Activated T-helper 17 cell treated with anti-CD3 and anti-CD28 coated beads, Interleukin-2, amount 50 U/mL, for 72 hours (primary cell): ENCODE data around the gene ARHGAP6. TPM values are rescaled to one million over a fixed set of nuclear protein-coding genes. Genes with fewer than 3 reads are reported as not detected.
"Not testable (repeated sequence)": the region's sequence is repeated elsewhere in the genome, so short reads cannot be mapped to it uniquely, and the experiment has no call there.

Experiments
- ATAC-seq: fragments of 150-1000 bp; cut with Tn5 transposase; replicated peaks from 2 replicates; pipeline ENCODE4 v1.10.0; 2021; ENCODE audit warnings: mild to moderate bottlenecking, moderate library complexity
- H3K27ac Mint-ChIP-seq: one replicate; pipeline ENCODE4 v1.8.0; 2022; ENCODE audit warnings: mixed read lengths
- H3K27me3 Mint-ChIP-seq: one replicate; pipeline ENCODE4 v1.8.0; 2022; ENCODE audit warnings: mixed read lengths
- H3K36me3 Mint-ChIP-seq: one replicate; pipeline ENCODE4 v1.8.0; 2022; ENCODE audit warnings: low read depth, mild to moderate bottlenecking, mixed read lengths
- H3K4me1 Mint-ChIP-seq: one replicate; pipeline ENCODE4 v1.8.0; 2022; ENCODE audit warnings: mixed read lengths
- H3K4me3 Mint-ChIP-seq: one replicate; pipeline ENCODE4 v1.8.0; 2022; ENCODE audit warnings: mild to moderate bottlenecking, mixed read lengths
- H3K9me3 Mint-ChIP-seq: one replicate; pipeline ENCODE4 v1.8.0; 2022; ENCODE audit warnings: mixed read lengths
- total RNA-seq, 2 donors: library from RNA; stranded (reverse); gene quantifications; one replicate each; pipeline ENCODE4 v1.2.3, GENCODE V29; 2022

Gene ARHGAP6
- total RNA-seq, 2 donors from 2014 or later, result not detected

DNA sequence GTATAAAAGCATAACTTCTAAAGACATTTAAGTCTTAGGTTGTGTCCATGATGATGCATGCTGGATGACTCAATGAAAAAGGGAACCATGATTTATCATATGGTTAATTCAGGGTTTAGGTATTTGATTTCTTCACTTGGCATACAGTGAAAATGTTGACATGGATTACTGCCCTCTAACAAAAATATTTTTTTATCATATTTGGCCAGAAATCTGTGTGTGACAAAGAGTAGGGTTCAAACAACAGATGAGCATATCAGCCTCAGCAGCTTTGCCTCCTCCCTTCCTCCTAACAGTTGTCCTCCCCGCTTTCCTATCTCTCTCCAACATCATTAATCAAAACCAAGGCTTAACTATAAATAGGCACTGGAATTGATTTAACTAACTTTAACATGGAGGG is 46.3 kb downstream of the ARHGAP6 start:
- Mint-ChIP-seq H3K27me3 (peaks cover 16% of the 10 kb centered on the region), H3K4me3 (no peak overlapping the region), H3K4me1 (no peaks in the 10 kb centered on the region), H3K36me3 (no peaks in the 10 kb centered on the region), H3K27ac (no peak overlapping the region), H3K9me3 (no peaks in the 10 kb centered on the region)
- no peak for ATAC-seq

DNA sequence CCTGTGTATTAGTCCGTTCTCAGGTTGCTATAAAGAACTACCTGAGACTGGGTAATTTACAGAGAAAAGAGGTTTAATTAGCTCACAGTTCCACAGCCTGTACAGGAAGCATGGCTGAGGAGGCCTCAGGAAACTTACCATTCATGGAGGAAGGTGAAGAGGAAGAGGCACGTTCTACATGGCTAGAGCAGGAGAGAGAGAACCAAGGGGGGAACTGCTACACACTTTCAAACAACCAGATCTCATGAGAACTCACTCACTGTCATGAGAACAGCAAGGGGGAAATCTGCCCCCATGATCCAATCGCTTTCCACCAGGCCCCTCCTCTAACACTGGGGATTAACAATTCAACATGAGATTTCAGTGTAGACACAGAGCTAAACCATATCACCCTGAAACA is 51.5 kb downstream of the ARHGAP6 start:
- not testable (repeated sequence) for H3K4me3 Mint-ChIP-seq, H3K4me1 Mint-ChIP-seq, H3K9me3 Mint-ChIP-seq, H3K27ac Mint-ChIP-seq, H3K36me3 Mint-ChIP-seq, ATAC-seq, H3K27me3 Mint-ChIP-seq

DNA sequence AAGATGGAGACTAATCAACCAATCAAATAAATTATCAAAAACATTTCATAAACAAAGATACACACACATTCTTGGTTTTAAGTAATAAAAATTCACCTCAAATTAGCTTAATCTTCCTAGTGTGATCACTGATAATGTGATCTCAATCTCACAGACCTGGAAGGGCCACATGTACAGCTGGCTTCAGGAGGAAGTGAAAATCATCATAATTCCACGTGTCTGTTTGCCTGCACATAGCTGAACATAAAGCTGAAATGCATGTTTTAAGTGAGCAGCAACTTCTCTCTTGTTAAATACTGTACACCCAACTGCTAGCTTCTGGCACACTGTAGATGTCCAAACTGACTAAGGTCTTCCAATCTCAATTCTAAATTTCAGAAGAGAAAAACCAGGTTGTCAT is 53.8 kb downstream of the ARHGAP6 start:
- Mint-ChIP-seq H3K9me3 (no peaks in the 10 kb centered on the region), H3K27ac (no peak overlapping the region), H3K4me3 (no peak overlapping the region)

DNA sequence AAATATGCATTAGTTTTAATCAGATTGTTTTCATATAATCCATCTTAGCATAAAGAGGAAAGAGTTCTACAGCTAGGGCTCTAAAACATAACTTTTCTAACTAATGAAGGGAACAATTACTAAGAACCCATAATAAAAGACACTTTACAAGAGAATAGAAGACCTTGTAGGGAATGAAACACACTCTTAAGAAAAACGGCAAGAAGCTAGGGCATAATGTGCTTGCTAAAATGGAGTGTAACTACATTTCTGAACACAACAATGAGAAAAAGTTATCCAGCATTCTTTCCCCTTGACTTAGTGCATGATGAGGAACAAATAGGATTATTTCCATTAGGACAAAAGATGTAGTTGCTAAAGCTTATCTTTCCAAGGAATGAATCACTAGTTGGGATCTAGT is 54.6 kb downstream of the ARHGAP6 start:
- no peak overlapping the region for H3K27ac Mint-ChIP-seq
- peaks cover 2% of the 10 kb centered on the region for H3K27me3 Mint-ChIP-seq
- no peaks in the 10 kb centered on the region for H3K9me3 Mint-ChIP-seq
- no peaks in the 10 kb centered on the region for H3K36me3 Mint-ChIP-seq
- H3K4me3 Mint-ChIP-seq, result no peak overlapping the region
- no peak for ATAC-seq
- H3K4me1 Mint-ChIP-seq, result no peaks in the 10 kb centered on the region

More for the DNA sequence above, 53.8 kb downstream of the ARHGAP6 start:
- no peak for ATAC-seq
- Mint-ChIP-seq H3K36me3 (no peaks in the 10 kb centered on the region), H3K27me3 (peaks cover 2% of the 10 kb centered on the region), H3K4me1 (no peaks in the 10 kb centered on the region)

DNA sequence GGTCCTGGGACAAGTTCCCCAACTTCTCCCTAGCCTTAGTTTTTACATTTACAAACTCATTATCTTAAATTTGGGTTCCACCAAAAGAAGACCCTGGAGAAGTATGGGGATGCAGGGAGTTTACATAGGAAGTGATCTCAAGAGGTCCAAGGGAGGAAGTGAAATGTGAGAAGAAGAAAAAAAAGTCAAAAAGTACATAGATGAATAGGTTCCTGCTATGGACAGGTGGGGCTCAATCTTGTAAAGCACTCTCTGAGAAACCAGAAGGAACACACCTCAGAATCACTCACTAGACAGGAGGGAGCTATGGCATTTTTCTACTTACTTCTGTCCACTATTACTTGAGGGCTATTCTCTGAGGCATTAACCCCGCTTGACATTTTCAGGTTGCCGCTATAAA is 56.6 kb downstream of the ARHGAP6 start:
- no peaks in the 10 kb centered on the region for H3K4me1 Mint-ChIP-seq
- no peaks in the 10 kb centered on the region for H3K9me3 Mint-ChIP-seq
- no peak overlapping the region for H3K27ac Mint-ChIP-seq
- H3K27me3 Mint-ChIP-seq, result peaks cover 2% of the 10 kb centered on the region
- ATAC-seq, result no peak
- no peaks in the 10 kb centered on the region for H3K36me3 Mint-ChIP-seq
- H3K4me3 Mint-ChIP-seq, result no peak overlapping the region

DNA sequence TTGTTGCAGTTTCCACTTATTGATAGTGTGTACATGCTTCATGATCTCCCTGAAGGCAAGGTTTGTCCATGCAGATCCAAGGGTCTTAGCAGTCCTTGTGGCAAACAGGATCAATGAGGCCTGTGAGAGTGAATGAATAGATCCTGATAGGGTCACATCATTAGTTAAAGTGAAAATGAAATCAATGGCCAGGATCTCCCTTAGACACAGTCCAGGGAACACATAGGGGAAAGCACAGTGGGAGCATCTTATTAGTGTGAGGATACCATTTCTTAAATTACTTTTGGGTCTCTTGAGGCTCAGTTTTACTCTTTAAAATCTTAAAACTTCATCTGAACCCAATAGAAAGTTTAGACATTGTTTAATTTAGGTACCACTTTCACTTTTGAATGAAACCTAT is 59.3 kb downstream of the ARHGAP6 start:
- H3K9me3 Mint-ChIP-seq, result no peaks in the 10 kb centered on the region
- no peak for ATAC-seq
- no peak overlapping the region for H3K27ac Mint-ChIP-seq
- no peak overlapping the region for H3K4me3 Mint-ChIP-seq
- peaks cover 2% of the 10 kb centered on the region for H3K27me3 Mint-ChIP-seq
- no peaks in the 10 kb centered on the region for H3K36me3 Mint-ChIP-seq
- H3K4me1 Mint-ChIP-seq, result no peaks in the 10 kb centered on the region

DNA sequence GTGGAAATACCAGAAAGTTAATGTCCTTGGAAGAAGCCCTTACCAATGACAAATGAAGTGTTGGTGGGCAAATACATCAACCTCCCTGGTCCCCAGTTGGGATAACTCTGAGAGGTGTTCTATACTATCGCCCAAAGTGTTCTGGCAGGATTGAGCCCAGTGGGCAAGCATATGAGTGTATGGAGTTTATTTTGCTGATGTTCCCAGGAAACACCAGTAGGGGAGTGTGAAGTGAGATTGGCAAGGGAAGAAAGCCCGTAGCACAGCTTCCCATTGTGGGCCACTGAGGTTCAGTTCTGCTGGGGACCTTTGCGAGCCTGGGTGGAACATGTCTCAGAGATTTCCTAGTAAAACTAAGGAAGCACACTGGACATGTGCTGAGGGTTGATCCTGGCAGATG is 65.1 kb downstream of the ARHGAP6 start:
- no peak for ATAC-seq
- Mint-ChIP-seq H3K9me3 (no peaks in the 10 kb centered on the region), H3K4me1 (no peaks in the 10 kb centered on the region), H3K27me3 (no peaks in the 10 kb centered on the region), H3K36me3 (no peaks in the 10 kb centered on the region), H3K27ac (no peak overlapping the region), H3K4me3 (no peak overlapping the region)

DNA sequence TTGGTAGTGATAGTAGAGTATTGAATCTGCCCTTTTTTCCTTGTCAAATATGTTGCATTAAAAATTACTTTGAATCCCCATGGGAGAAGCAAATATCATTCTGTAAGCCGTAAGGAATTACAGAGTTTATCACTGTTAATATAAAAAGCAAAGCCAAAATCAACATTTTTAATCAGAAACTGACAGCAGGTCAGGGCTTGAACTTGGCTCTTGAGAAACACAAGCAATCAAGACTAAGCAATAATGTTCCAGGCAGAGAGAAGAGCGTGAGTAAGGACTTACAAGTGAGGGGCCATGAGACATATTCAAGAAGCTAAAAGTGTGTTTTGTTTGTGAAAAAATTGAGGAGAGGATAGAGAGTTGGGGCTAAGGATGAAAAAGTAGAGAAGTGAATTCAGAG is 68.2 kb downstream of the ARHGAP6 start:
- no peaks in the 10 kb centered on the region for H3K27me3 Mint-ChIP-seq
- no peak overlapping the region for H3K27ac Mint-ChIP-seq
- ATAC-seq, result no peak
- no peak overlapping the region for H3K4me3 Mint-ChIP-seq
- H3K9me3 Mint-ChIP-seq, result no peaks in the 10 kb centered on the region
- H3K36me3 Mint-ChIP-seq, result no peaks in the 10 kb centered on the region
- no peaks in the 10 kb centered on the region for H3K4me1 Mint-ChIP-seq

DNA sequence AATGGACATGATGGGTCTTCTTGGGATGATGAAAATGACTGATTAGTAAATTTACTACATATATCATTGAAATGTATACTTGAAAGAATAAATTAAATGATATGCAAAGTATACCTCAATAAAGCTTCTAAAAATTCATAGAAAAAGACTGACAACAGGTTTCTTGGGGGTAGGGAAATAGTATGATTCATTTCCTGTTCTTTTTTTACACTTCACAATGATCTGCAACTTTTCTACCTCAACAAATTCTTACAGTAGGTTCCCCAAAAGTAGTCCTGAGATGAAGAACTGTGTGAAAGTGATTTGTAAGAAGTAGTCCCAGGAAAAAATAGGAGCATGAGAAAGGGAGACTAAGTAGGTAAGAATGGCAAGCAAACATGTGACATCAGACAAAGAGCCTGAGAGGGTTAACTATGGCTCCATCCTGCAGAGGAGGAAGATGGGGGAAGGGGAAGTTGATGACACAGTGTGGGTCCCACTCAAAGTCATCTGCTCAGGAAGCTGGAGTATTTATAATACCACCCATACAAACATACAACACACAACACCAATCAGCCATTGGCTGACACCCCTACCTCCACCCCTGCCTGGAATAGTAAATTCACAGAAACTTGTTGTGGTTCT is 73.9 kb downstream of the ARHGAP6 start:
- no peaks in the 10 kb centered on the region for H3K9me3 Mint-ChIP-seq
- H3K4me1 Mint-ChIP-seq, result no peaks in the 10 kb centered on the region
- no peak overlapping the region for H3K4me3 Mint-ChIP-seq
- no peak for ATAC-seq
- H3K27me3 Mint-ChIP-seq, result peaks cover 10% of the 10 kb centered on the region
- H3K36me3 Mint-ChIP-seq, result no peaks in the 10 kb centered on the region
- no peak overlapping the region for H3K27ac Mint-ChIP-seq

DNA sequence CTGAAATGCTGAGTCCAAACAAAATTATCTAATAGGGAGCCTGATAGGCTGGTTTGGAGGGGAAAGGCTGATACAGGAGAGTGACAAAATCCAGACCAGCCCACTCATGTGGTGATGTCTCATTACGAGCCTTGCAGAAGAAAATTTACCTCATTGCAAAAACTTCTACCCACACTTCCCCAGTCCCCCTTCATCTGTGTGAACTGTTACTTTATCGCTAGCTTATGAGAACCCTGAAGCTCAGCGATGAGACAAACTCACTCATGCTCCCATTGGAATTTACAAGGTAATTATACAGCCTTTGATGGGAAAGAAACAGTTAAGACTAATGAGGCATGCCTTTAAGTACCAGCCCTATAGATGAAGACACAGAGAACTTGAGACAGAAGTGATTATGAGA is 76.1 kb downstream of the ARHGAP6 start:
- H3K4me3 Mint-ChIP-seq, result no peak overlapping the region
- no peak overlapping the region for H3K27ac Mint-ChIP-seq
- H3K4me1 Mint-ChIP-seq, result no peaks in the 10 kb centered on the region
- H3K36me3 Mint-ChIP-seq, result no peaks in the 10 kb centered on the region
- H3K27me3 Mint-ChIP-seq, result peaks cover 15% of the 10 kb centered on the region
- no peaks in the 10 kb centered on the region for H3K9me3 Mint-ChIP-seq
- no peak for ATAC-seq

DNA sequence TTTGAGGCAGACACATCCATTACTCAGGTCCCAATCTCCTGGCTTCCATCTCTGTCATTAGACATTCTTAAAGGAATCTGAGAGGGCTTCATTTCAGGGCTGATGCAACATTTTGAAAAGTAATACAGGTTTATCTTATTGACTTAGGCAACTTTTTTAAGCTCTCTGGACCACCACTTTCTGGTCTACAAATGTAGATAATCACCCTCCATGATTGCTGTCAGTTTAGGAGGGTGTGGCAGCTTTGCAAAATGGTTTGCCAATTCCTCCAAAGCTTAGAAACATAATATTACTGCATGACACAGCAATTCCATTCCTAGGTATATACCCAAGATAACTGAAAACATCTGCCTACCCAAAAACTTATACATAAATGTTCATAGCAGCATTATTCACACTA is 77.6 kb downstream of the ARHGAP6 start:
- peaks cover 15% of the 10 kb centered on the region for H3K27me3 Mint-ChIP-seq
- no peaks in the 10 kb centered on the region for H3K36me3 Mint-ChIP-seq
- no peak overlapping the region for H3K4me3 Mint-ChIP-seq
- H3K4me1 Mint-ChIP-seq, result no peaks in the 10 kb centered on the region
- ATAC-seq, result no peak
- no peak overlapping the region for H3K27ac Mint-ChIP-seq
- no peaks in the 10 kb centered on the region for H3K9me3 Mint-ChIP-seq

DNA sequence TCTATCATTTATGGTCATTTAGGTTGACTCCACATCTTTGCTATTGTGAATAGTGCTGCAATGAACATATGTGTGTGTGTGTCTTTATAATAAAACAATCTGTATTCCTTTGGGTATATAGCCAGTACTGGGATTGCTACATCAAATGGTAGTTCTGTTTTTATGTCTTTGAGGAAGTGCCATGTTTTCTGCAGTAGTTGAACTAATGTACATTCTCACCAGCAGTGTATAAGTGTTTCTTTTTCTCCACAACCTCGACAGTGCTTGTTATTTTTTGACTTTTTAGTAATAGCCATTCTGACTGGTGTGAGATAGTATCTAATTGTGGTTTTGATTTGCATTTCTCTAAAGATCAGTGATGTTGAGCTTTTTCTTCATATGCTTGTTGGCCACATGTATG is 80.5 kb downstream of the ARHGAP6 start:
- peaks cover 15% of the 10 kb centered on the region for H3K27me3 Mint-ChIP-seq

DNA sequence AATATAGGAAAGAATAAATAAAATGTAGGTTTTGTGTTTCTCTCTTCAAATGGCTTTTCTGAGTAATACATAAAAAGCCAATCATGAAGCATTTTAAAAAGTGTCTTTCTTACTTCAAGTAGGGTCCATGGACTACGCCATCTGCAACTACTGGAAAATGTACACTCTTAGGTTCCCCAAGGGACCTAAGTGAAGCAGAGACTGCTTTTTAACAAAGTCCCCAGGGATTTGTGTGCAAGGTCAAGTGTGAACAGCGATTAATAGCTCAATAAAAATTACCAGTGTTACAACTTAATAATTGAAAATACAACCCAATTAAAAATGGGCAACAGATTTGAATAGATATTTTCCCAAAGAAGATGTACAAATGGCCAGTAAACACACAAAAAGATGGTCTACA is 84.9 kb downstream of the ARHGAP6 start:
- Mint-ChIP-seq H3K9me3 (no peaks in the 10 kb centered on the region), H3K36me3 (no peaks in the 10 kb centered on the region), H3K27ac (no peak overlapping the region), H3K27me3 (peaks cover 6% of the 10 kb centered on the region), H3K4me3 (no peak overlapping the region), H3K4me1 (no peaks in the 10 kb centered on the region)
- no peak for ATAC-seq

More for the DNA sequence above, 80.5 kb downstream of the ARHGAP6 start:
- Mint-ChIP-seq H3K4me1 (no peaks in the 10 kb centered on the region), H3K27ac (no peak overlapping the region), H3K4me3 (no peak overlapping the region), H3K36me3 (no peaks in the 10 kb centered on the region), H3K9me3 (no peaks in the 10 kb centered on the region)
- no peak for ATAC-seq

DNA sequence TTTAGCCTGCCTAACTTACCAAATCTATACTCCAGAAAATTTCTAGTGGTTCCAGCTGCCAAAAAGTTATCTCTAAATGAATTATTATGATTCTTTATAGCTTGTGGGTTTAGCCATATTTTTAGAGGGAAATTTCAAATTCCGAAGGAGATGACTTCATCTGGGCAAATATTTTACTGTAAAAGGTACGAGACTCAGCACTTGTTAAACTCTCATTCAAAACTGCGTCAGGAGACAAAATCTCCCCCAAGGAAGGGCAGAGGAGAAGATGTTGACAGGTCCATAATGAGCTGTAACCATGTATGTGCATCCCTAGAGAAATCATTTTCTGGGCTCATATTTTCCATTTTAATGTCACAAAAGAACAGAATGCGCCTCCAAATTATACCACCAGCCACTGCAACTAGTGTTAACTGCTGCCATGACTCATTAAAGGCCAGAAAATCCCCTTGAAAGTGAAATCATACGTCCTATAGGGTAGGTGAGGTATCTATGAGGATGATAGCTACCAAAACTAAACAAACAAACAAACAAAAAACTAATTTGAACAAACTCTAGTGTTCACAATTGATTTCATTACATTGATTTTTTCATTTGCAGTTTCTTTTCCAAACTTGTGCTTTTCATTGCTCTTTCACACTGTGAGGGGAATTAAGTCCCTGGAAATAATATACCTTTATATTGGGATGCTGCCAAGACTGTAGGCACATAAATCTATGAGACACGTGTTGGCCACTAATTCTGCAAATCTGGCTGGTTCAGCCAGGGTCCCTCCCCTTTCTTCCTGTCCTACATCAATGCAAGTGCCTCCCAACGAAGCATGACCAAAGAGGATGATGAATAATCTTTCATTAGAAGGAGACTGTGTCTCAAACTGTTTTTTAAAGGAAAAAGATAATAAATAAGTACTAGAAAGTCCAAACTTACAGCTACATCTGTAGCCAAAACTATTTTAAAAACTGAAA is 85.8 kb downstream of the ARHGAP6 start:
- H3K4me1 Mint-ChIP-seq, result no peaks in the 10 kb centered on the region
- no peaks in the 10 kb centered on the region for H3K36me3 Mint-ChIP-seq
- no peak overlapping the region for H3K4me3 Mint-ChIP-seq
- no peaks in the 10 kb centered on the region for H3K9me3 Mint-ChIP-seq
- H3K27me3 Mint-ChIP-seq, result peaks cover 6% of the 10 kb centered on the region
- H3K27ac Mint-ChIP-seq, result no peak overlapping the region
- ATAC-seq, result no peak

DNA sequence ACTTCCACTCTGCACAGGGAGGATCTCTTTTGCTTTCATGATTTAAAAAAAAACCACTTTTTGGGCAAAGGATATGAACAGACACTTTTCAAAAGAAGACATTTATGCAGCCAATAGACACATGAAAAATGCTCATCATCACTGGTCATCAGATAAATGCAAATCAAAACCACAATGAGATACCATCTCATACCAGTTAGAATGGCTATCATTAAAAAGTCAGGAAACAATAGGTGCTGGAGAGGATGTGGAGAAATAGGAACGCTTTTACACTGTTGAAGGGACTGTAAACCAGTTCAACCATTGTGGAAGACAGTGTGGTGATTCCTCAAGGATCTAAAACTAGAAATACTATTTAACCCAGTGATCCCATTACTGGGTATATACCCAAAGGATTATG is 87.4 kb downstream of the ARHGAP6 start:
- H3K4me3 Mint-ChIP-seq, H3K36me3 Mint-ChIP-seq, H3K27ac Mint-ChIP-seq, ATAC-seq, H3K9me3 Mint-ChIP-seq, H3K27me3 Mint-ChIP-seq, H3K4me1 Mint-ChIP-seq: not testable (repeated sequence)
